Spinal cord (tissue), 10 donors: ENCODE measurements around the gene TPSAB1. TPM values are rescaled to one million over a fixed set of nuclear protein-coding genes. Genes with fewer than 3 reads are reported as not detected.
"Not testable (repeated sequence)": the region's sequence is repeated elsewhere in the genome, so short reads cannot be mapped to it uniquely, and the experiment has no call there.

Experiments used
- DNase-seq, 6 donors: peaks; one replicate each; pipeline versions ENCODE4 v3.0.0 to v3.0.0-alpha.2; 2013 to 2015; ENCODE audit warnings: low spot score in 6 of 6, low read depth in 4 of 6
- H3K27ac ChIP-seq: one replicate; pipeline ENCODE4 v1.5.1; 2013; ENCODE audit warnings: low read depth, low read length, control low read depth
- H3K27me3 ChIP-seq: one replicate; pipeline ENCODE4 v1.6.1; 2013; ENCODE audit warnings: low read length; ENCODE audit not compliant: control insufficient read depth, insufficient read depth
- H3K36me3 ChIP-seq: one replicate; pipeline ENCODE4 v1.6.1; 2013; ENCODE audit warnings: low read length; ENCODE audit not compliant: control insufficient read depth, insufficient read depth
- H3K4me1 ChIP-seq: one replicate; pipeline ENCODE4 v1.6.1; 2013; ENCODE audit warnings: low read length; ENCODE audit not compliant: control insufficient read depth, insufficient read depth
- H3K4me3 ChIP-seq: one replicate; pipeline ENCODE4 v1.5.1; 2013; ENCODE audit warnings: low read depth, low read length, control low read depth
- H3K9me3 ChIP-seq: one replicate; pipeline ENCODE4 v1.6.1; 2013; ENCODE audit warnings: low read length; ENCODE audit not compliant: control insufficient read depth, insufficient read depth
- WGBS: methylation state at CpG from one replicate; pipeline ENCODE4 v1.1.5; 2013; ENCODE audit warnings: missing lambda C conversion rate; ENCODE audit not compliant: insufficient coverage; 5-methylcytosine and 5-hydroxymethylcytosine counted together
- long read RNA-seq, 4 donors: transcript quantifications; one replicate each; lab custom pipeline, GENCODE V29; 2026
- polyA plus RNA-seq, 2 donors: library from polyadenylated mRNA; unstranded; fragments of 120-200 nt; gene quantifications; one replicate each; pipeline ENCODE4 v1.2.1, GENCODE V29; 2013; ENCODE audit not compliant: insufficient read length in 2 of 2
- total RNA-seq, 2 donors: library from RNA; depleted of rRNA in 1 of 2; stranded (reverse); fragments of 120-200 nt in 1 of 2; fragments of >200 nt in 1 of 2; gene quantifications; one replicate each; pipeline versions ENCODE4 v1.2.3 to v1.2.4, GENCODE V29; 2013 to 2014
- donor health status: healthy.

Gene TPSAB1
- total RNA-seq (1 to 10 TPM; 1.2 to 2.4 TPM), polyA plus RNA-seq (under 1 TPM in 1 of 2 donors, not detected in 1; 0.65 TPM)
- long read RNA-seq, donor 1: 0 reads
- long read RNA-seq, donor 2: 0 reads
- long read RNA-seq, donor 3: 0 reads
- long read RNA-seq, donor 4: 0 reads

DNA sequence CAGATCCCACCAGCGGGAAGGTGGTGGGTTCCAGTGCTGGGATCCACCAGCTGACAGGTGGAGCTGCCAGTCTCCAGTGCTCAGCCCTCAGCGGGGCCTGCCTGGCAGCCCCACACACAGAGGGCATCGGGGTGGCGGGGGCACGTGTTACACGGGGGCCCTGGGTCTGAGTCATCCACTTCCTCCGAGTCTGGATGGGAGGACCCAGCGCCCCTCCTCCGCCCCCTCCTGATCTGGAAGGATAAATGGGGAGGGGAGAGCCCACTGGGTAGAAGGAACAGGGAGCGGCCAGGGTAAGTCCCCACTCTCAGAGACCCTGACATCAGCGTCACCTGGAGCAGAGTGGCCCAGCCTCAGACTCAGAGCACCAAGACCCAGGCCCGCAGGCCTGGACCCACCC is at the start of gene TPSAB1:
TPSAB1 (plus strand) TSS at position 270 of the 400 bp plus-strand sequence. CDS start 234 bp downstream, outside the sequence.
- no CpG with 5 or more reads among the region's 12 CpGs for WGBS
- not testable (repeated sequence) for DNase-seq, H3K27ac ChIP-seq, H3K4me1 ChIP-seq, H3K4me3 ChIP-seq, H3K9me3 ChIP-seq, H3K36me3 ChIP-seq, H3K27me3 ChIP-seq

DNA sequence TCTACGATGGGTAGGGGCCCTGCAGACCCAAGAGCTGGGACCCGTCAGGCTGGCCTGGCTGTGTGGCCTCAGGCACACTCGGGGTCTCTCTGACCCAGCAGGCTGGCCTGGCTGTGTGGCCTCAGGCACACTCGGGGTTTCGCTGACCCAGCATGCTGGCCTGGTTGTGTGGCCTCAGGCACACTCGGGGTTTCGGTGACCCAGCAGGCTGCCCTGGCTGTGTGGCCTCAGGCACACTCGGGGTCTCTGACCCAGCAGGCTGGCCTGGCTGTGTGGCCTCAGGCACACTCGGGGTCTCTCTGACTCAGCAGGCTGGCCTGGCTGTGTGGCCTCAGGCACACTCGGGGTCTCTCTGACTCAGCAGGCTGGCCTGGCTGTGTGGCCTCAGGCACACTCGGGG is 49.7 kb upstream of the TPSAB1 start:
- not testable (repeated sequence) for H3K27ac ChIP-seq, H3K27me3 ChIP-seq, H3K9me3 ChIP-seq, H3K4me3 ChIP-seq, DNase-seq
- Histone ChIP-seq H3K4me1 (peaks cover 28% of the 10 kb centered on the region), H3K36me3 (peaks cover 29% of the 10 kb centered on the region)
- 95% methylated on average over 11 of the region's 11 CpGs for WGBS

DNA sequence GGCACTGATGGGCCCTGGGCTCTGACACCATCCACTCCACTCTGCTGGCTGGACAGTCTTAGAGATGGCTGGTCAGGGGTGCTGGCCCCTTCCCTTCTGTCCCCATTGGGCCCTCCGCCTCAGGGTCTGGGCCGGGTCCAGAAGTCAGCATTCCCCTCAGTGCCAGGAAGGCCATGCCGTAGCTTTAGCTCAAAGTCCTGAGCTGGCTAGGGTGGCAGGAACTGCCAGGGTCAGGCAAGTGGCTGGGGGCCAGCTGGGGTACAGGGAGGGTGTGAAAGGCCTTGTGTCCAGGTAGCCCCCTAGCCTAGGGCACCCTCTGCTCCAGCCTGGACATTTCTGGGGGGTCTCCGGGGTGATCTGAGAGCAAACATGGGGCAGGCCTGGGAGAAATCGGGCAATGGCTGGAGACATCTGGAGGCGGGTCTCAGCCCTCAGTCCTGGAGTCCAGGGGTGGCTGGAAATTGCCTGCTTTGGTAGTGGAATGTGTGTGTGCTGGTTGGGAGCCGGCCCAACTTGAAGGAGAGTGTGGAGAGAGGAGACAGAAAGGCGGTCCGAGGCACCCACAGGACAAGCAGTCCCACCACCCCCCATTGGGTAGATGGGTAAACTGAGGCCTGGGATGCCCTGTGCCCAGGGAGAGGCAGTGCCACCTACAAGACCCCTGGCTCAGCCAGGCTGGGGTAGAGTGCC is 48.0 kb upstream of the TPSAB1 start:
- Histone ChIP-seq H3K36me3 (peaks cover 29% of the 10 kb centered on the region), H3K4me1 (peaks cover 28% of the 10 kb centered on the region), H3K4me3 (no peak overlapping the region), H3K9me3 (no peaks in the 10 kb centered on the region), H3K27ac (no peak overlapping the region), H3K27me3 (no peaks in the 10 kb centered on the region)
- DNase-seq: no peak
- WGBS: 75% methylated on average over 9 of the region's 9 CpGs

DNA sequence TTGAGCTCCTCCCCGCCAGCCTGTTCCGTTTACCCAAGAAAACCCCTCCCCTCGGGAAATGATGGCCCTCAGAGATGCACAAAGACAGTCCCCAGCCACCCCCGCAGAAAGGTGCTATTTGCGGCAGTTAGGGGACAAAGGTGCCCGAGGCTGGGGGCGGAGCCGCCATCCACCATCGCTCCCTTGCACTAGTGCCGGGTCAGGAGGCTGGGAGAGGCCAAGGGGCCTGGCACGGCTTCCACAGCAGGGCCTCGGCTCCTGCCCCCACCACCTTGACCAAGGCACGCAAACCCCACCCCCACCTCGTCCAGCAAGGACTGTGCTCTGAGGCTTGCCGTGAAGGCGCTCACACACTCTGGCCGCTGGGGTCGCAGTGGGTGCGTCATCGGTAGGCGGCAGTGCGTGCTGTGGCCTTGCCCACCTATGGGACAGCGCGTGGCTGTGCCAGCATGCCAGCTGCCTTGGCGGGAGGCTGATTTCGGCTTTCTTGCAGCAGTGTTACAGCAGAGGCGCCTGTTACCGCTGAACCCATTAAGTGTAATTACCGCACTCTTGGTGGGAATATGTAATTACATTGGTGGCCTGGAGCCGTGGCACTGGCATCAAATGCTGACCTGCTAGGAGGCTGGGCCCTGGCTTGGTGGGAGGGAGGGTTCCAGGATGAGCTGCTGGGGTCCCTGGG is 47.2 kb upstream of the TPSAB1 start:
- Histone ChIP-seq H3K4me3 (no peak overlapping the region), H3K36me3 (peaks cover 37% of the 10 kb centered on the region), H3K27me3 (no peaks in the 10 kb centered on the region), H3K9me3 (no peaks in the 10 kb centered on the region), H3K4me1 (peaks cover 28% of the 10 kb centered on the region), H3K27ac (no peak overlapping the region)
- peak in 2 of 6 donors; percentile 39 to 75 for DNase-seq
- 55% methylated on average over 29 of the region's 30 CpGs for WGBS

DNA sequence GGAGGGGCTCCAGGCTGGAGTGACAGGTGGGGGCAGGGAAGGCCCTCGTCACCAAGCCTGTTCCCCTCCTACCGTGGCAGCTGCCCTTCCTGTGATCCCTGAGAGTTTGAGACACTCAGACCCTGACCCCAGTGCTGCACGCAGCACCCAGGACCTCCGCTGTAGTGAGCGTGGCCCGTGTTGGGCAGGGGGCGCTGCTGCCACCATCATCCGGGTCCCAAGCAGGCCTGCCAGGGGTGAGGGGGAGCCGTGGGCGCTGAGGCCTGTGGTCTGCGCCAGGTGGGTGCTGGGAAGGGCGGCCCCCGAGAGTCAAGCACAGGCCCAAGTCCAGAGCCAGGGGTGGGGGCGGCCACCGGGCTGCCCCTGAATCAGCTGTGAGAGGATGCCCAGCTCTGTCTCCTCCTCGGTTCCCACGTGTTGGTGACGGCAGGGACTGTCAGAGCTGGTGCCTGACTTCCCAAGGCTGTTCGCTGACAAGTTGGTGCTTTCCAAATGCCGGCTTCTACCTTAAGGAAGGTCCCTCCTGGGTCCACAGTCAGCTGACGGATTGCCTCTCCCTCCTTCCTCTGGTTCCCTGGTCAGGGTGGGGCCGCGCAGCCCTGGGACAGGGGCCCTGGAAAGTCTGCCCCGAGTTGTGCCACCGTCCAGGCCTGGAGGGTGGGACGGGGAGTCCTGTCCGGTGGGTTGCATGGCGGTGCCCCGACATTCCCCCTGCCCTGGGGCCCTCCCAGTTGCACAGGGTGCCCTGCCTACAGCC is 46.5 kb upstream of the TPSAB1 start:
- no peaks in the 10 kb centered on the region for H3K27me3 ChIP-seq
- no peak for DNase-seq
- no peaks in the 10 kb centered on the region for H3K9me3 ChIP-seq
- peaks cover 25% of the 10 kb centered on the region for H3K4me1 ChIP-seq
- WGBS: 76% methylated on average over 28 of the region's 29 CpGs
- no peak overlapping the region for H3K27ac ChIP-seq
- no peak overlapping the region for H3K4me3 ChIP-seq
- H3K36me3 ChIP-seq: peaks cover 38% of the 10 kb centered on the region

DNA sequence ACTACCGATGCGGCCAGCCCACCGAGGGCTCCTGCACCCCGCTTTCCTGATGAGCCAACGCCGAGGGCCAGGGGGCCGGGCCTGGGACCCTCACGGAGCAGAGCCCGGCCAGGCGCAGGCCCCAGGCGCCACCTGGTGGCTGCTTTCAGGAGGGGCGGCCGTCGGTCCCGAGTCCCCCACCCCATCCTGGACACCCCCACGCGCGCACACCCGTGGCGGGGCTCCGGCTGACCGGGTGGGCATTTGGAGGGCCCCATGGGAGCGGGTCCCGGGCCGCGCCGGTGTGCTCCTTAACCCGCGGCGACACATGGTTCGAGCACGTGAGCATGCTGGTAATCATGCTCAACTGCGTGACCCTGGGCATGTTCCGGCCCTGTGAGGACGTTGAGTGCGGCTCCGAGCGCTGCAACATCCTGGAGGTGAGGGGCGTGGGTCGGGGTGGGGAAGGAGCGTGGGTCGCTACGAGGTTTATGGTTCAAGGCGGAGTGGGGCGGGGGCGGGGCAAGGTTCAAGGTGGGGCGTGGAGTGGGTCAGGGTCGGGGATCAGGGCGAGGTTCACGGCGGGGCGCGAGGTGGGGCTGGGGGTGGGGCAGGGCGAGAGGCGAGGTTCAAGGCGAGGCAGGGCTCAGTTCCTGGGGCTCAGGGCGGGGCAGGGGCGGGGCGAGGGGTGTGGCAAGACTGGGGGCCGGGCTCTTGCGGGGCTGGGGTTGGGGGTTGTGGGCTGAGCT is 45.7 kb upstream of the TPSAB1 start:
- Histone ChIP-seq H3K36me3 (peaks cover 38% of the 10 kb centered on the region), H3K27ac (no peak overlapping the region), H3K4me3 (no peak overlapping the region), H3K4me1 (peaks cover 23% of the 10 kb centered on the region), H3K27me3 (no peaks in the 10 kb centered on the region), H3K9me3 (no peaks in the 10 kb centered on the region)
- DNase-seq: peak in 2 of 6 donors; percentile 40 to 50
- WGBS: 21% methylated on average over 48 of the region's 61 CpGs

DNA sequence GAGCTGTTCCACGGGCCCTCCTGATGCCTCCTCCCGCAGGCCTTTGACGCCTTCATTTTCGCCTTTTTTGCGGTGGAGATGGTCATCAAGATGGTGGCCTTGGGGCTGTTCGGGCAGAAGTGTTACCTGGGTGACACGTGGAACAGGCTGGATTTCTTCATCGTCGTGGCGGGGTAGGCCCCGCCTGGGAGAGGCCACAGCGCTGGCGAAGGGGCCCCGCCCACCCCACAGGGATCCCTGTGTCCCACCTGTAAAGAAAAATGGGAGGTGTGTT is 45.2 kb upstream of the TPSAB1 start:
- Histone ChIP-seq H3K36me3 (peaks cover 39% of the 10 kb centered on the region), H3K27me3 (no peaks in the 10 kb centered on the region), H3K4me1 (peaks cover 23% of the 10 kb centered on the region), H3K9me3 (no peaks in the 10 kb centered on the region), H3K4me3 (no peak overlapping the region), H3K27ac (no peak overlapping the region)
- WGBS: 85% methylated on average over 9 of the region's 14 CpGs
- DNase-seq: no peak

DNA sequence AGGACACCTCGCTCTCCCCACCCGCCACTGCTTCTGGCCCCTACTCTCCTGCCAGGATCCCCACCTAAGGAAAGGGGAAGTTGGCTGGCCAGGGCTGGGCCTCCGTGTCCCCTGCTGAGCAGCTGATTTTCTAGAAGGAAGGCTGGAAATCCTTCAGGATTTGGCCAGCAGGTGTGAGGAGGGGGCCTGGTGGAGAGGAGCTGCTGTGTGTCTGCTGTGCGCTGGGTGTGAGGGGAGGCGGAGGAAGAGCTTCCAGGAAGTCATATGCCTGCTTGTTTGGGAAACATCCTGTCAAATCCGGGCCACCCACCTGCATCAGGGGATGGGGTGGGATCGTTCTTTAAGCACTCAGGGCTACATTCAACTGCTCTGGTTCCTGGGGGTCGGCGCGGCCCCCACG is 44.0 kb upstream of the TPSAB1 start:
- Histone ChIP-seq H3K4me3 (no peak overlapping the region), H3K27ac (no peak overlapping the region), H3K9me3 (no peaks in the 10 kb centered on the region), H3K4me1 (peaks cover 23% of the 10 kb centered on the region), H3K36me3 (peaks cover 49% of the 10 kb centered on the region), H3K27me3 (no peaks in the 10 kb centered on the region)
- WGBS: 85% methylated on average over 11 of the region's 11 CpGs
- no peak for DNase-seq

DNA sequence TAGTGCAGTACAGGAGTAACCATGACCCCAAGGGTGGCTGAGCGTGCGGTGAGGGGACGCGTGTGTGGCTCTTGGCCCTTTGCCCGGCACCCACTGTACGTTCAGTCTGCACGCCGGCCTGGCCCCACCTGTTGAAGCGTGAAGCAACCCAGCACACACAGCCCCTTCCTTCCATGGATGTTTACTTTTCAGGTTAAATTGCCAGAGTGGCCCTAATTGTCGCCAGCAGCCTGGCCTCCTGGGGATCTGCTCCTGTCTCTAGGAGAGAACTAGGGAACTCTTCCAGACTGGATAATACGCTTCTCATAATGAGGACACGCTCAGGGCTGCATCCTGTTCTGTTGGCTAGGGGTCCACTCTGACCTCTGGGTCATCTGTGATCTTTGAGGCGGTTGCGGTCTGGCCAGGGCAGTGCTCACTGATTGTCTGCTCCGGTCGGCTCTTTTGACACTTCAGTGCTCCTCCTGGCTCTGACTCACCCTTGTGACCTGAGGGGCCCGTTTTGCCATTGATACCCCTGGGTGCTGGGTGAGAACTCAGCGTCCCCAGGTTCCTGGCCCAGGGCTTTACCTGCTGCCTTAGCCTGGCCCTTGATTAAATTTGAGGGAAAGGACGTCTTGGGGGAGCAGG is 43.2 kb upstream of the TPSAB1 start:
- no peaks in the 10 kb centered on the region for H3K9me3 ChIP-seq
- WGBS: 75% methylated on average over 19 of the region's 19 CpGs
- DNase-seq: no peak
- no peak overlapping the region for H3K4me3 ChIP-seq
- H3K27ac ChIP-seq: no peak overlapping the region
- H3K27me3 ChIP-seq: no peaks in the 10 kb centered on the region
- peaks cover 23% of the 10 kb centered on the region for H3K4me1 ChIP-seq
- H3K36me3 ChIP-seq: peaks cover 57% of the 10 kb centered on the region
